ENCODE data around the gene PTPRU. TPM values are rescaled to one million over a fixed set of nuclear protein-coding genes. Genes with fewer than 3 reads are reported as not detected.

The PTPRU gene
- polyA plus RNA-seq, 1 of the 3 experiments (the other 2 are of a cell fraction), result 3.5 TPM

GRCh38 chr1:29284961-29285560 is 48.7 kb downstream of the PTPRU start:
- CTCF ChIA-PET, result no interaction called here

More at GRCh38 chr1:29284961-29285560, 48.7 kb downstream of the PTPRU start:
- POLR2A ChIA-PET, result no interaction called here
- Histone ChIP-seq H3K9ac (no peak overlapping the region), H3K79me2 (ENCODE audit: insufficient read depth) (no peaks in the 10 kb centered on the region), H2AFZ (ENCODE audit: low read depth) (no peak overlapping the region), H3K4me3 (ENCODE audit: low read depth in 2 of 2, low read length in 1 of 2) (no peak overlapping the region), H3F3A (replicated peaks; ENCODE audit: insufficient read depth) (no peaks in the 10 kb centered on the region), H4K20me1 (ENCODE audit: insufficient read depth) (no peaks in the 10 kb centered on the region), H3K27me3 (ENCODE audit: insufficient read depth) (no peaks in the 10 kb centered on the region), H3K9me3 (no peaks in the 10 kb centered on the region), H3K27ac (ENCODE audit: low read depth in 2 of 2, low read length in 1 of 2) (no peak overlapping the region; a peak in 1 of 4 replicates), H3K36me3 (replicated peaks in 1 of 2; ENCODE audit: control insufficient read depth in 1 of 2, insufficient read depth in 2 of 2, low read length in 1 of 2) (no peaks in the 10 kb centered on the region), H3K9me2 (no peaks in the 10 kb centered on the region), H3K4me2 (no peak overlapping the region), H3K4me1 (ENCODE audit: control insufficient read depth in 1 of 2, insufficient read depth in 2 of 2, low read depth in 1 of 2, low read length in 1 of 2) (peaks cover 0 to 23% of the 10 kb centered on the region in 2 experiments; a peak in 2 of 4 replicates)
- DNase-seq, result no peak
- TF ChIP-seq NRF1 (IDR thresholded peaks at IDR 0.05; ENCODE audit: low read depth, low read length), result no peak
- TF ChIP-seq ZBTB33 (IDR thresholded peaks at IDR 0.05; ENCODE audit: borderline replicate concordance, low read depth), result no peak
- TF ChIP-seq POLR2AphosphoS5 (IDR thresholded peaks at IDR 0.05; ENCODE audit: low read depth, low read length), result no peak
- no peak for TF ChIP-seq PBX3 (IDR thresholded peaks at IDR 0.05)
- TF ChIP-seq REST (IDR thresholded peaks at IDR 0.05; ENCODE audit: low read depth, low read length), result no peak
- no peak for TF ChIP-seq RCOR1 (IDR thresholded peaks at IDR 0.05; ENCODE audit: low read length)
- no peak for TF ChIP-seq NFIC (IDR thresholded peaks at IDR 0.05; ENCODE audit: borderline replicate concordance)
- no peak for TF ChIP-seq GABPA (IDR thresholded peaks at IDR 0.05; ENCODE audit: low read depth)
- no peak for TF ChIP-seq RFX5 (IDR thresholded peaks at IDR 0.05; ENCODE audit: low read length)
- no peak for TF ChIP-seq RXRA (IDR thresholded peaks at IDR 0.05; ENCODE audit: borderline replicate concordance, low read depth)
- TF ChIP-seq YY1 (IDR thresholded peaks at IDR 0.05; ENCODE audit: low read depth), result no peak
- no peak for TF ChIP-seq FOXJ3 (CRISPR knock-in tag; IDR thresholded peaks at IDR 0.05)
- TF ChIP-seq FOSL2 (IDR thresholded peaks at IDR 0.05; ENCODE audit: borderline replicate concordance, low read depth), result no peak
- TF ChIP-seq USF1 (IDR thresholded peaks at IDR 0.05; ENCODE audit: borderline replicate concordance, low read depth), result no peak
- no peak for TF ChIP-seq EZH2phosphoT487 (IDR thresholded peaks at IDR 0.05; ENCODE audit: borderline replicate concordance, low read depth)
- no peak for TF ChIP-seq SIN3A (IDR thresholded peaks at IDR 0.05; ENCODE audit: borderline replicate concordance, low read depth, low read length)
- WGBS (ENCODE audit: low lambda C conversion rate), result 73% methylated on average over 5 of the region's 5 CpGs

All from SK-N-SH (cell line).